Liver (tissue), 9 donors: ENCODE measurements around the gene SLC13A1. TPM values are rescaled to one million over a fixed set of nuclear protein-coding genes. Genes with fewer than 3 reads are reported as not detected.

Experiments used
- DNase-seq: peaks from one replicate; pipeline ENCODE4 v3.0.0-alpha.2; 2017; ENCODE audit warnings: low spot score
- H3K27ac ChIP-seq, 2 donors: one replicate each; pipeline ENCODE4 v1.7.0; 2013; ENCODE audit warnings: inconsistent platforms in 2 of 2, low read length in 2 of 2, control low read depth in 1 of 2, low read depth in 1 of 2, mild to moderate bottlenecking in 1 of 2
- H3K27me3 ChIP-seq, 4 donors: one replicate each; pipeline versions ENCODE4 v1.6.1 to v1.7.0; 2013; ENCODE audit warnings: low read length in 3 of 4, inconsistent platforms in 1 of 4, mild to moderate bottlenecking in 1 of 4, moderate library complexity in 1 of 4; ENCODE audit not compliant: control insufficient read depth in 4 of 4, insufficient read depth in 4 of 4
- H3K36me3 ChIP-seq, 4 donors: one replicate each; pipeline versions ENCODE4 v1.6.1 to v1.7.0; 2013; ENCODE audit warnings: low read length in 3 of 4, mild to moderate bottlenecking in 3 of 4, low read depth in 1 of 4, moderate library complexity in 1 of 4; ENCODE audit not compliant: control insufficient read depth in 4 of 4, insufficient read depth in 3 of 4
- H3K4me1 ChIP-seq, 4 donors: one replicate each; pipeline versions ENCODE4 v1.6.1 to v1.7.0; 2013; ENCODE audit warnings: low read length in 3 of 4, mild to moderate bottlenecking in 3 of 4, moderate library complexity in 1 of 4; ENCODE audit not compliant: control insufficient read depth in 4 of 4, insufficient read depth in 4 of 4
- H3K4me3 ChIP-seq, 3 donors: one replicate each; pipeline versions ENCODE4 v1.6.1 to v1.7.0; 2013; ENCODE audit warnings: low read length in 3 of 3, control low read depth in 1 of 3, low read depth in 1 of 3, mild to moderate bottlenecking in 1 of 3
- H3K9ac ChIP-seq, 2 donors: one replicate each; pipeline ENCODE4 v1.7.0; 2013; ENCODE audit warnings: low read length in 2 of 2, mild to moderate bottlenecking in 2 of 2, moderate library complexity in 2 of 2, control low read depth in 1 of 2, low read depth in 1 of 2
- H3K9me3 ChIP-seq, 4 donors: one replicate each; pipeline versions ENCODE4 v1.6.1 to v1.7.0; 2013; ENCODE audit warnings: low read length in 3 of 4; ENCODE audit not compliant: control insufficient read depth in 4 of 4
- ATF3 ChIP-seq: IDR thresholded peaks from 2 replicates; pipeline ENCODE4 v1.6.1; 2016; ENCODE audit warnings: antibody characterized with exemption
- CTCF ChIP-seq: fragments of 150-350 bp; IDR thresholded peaks from 2 replicates; pipeline ENCODE4 v1.5.1; 2017; ENCODE audit warnings: improper control_type of control experiment, low read depth, low read length; ENCODE audit not compliant: missing input control
- EGR1 ChIP-seq, 2 donors: IDR thresholded peaks; 2 replicates each; pipeline ENCODE4 v1.6.1; 2016 to 2018; ENCODE audit warnings: antibody characterized with exemption in 2 of 2, low read depth in 2 of 2
- FOXA1 ChIP-seq: IDR thresholded peaks from 2 replicates; pipeline ENCODE4 v1.6.1; 2016; ENCODE audit warnings: antibody characterized with exemption
- FOXA2 ChIP-seq: IDR thresholded peaks from 2 replicates; pipeline ENCODE4 v1.6.1; 2016; ENCODE audit warnings: antibody characterized with exemption
- GABPA ChIP-seq, 2 donors: IDR thresholded peaks in 1 of 2; conservative IDR thresholded peaks in 1 of 2; 2 replicates each; pipeline ENCODE4 v1.6.1; 2016; ENCODE audit warnings: antibody characterized with exemption in 2 of 2, mild to moderate bottlenecking in 1 of 2, moderate library complexity in 1 of 2
- HNF4A ChIP-seq, 2 donors: conservative IDR thresholded peaks; 2 replicates each; pipeline ENCODE4 v1.6.1; 2016; ENCODE audit warnings: antibody characterized with exemption in 2 of 2, mild to moderate bottlenecking in 2 of 2
- HNF4G ChIP-seq: IDR thresholded peaks from 2 replicates; pipeline ENCODE4 v1.6.1; 2016; ENCODE audit warnings: antibody characterized with exemption
- RAD21 ChIP-seq, 2 donors: IDR thresholded peaks; 2 replicates each; pipeline ENCODE4 v1.6.1; 2016; ENCODE audit warnings: antibody characterized with exemption in 2 of 2, mild to moderate bottlenecking in 2 of 2
- RXRA ChIP-seq, 2 donors: IDR thresholded peaks; 2 replicates each; pipeline ENCODE4 v1.6.1; 2017 to 2018; ENCODE audit warnings: antibody characterized with exemption in 2 of 2, mild to moderate bottlenecking in 1 of 2
- YY1 ChIP-seq: IDR thresholded peaks from 2 replicates; pipeline ENCODE4 v1.6.1; 2016; ENCODE audit warnings: antibody characterized with exemption, mild to moderate bottlenecking
- WGBS: extraction: QIAGEN DNeasy Blood & Tissue Kit; methylation state at CpG from one replicate; pipeline ENCODE4 v1.1.7; 2013; 5-methylcytosine and 5-hydroxymethylcytosine counted together
- polyA plus RNA-seq, 2 donors: library from polyadenylated mRNA; stranded (reverse) in 1 of 2; unstranded in 1 of 2; fragments of 200-250 nt in 1 of 2; fragments of >200 nt in 1 of 2; fragmentation: Nextera tagmentation in 1 of 2; extraction: Ambion mirVana in 1 of 2; gene quantifications; one replicate each; pipeline versions ENCODE4 v1.2.1 to v1.2.3, GENCODE V29; 2013 to 2015
- total RNA-seq, 2 donors: library from RNA; depleted of rRNA; stranded (reverse); fragments of >200 nt; gene quantifications; one replicate each; pipeline ENCODE4 v1.2.3, GENCODE V29; 2014
- TF ChIP-seq, protein P1 (sequence below): IDR thresholded peaks from 2 replicates; pipeline ENCODE4 v1.6.1; 2016; ENCODE audit warnings: antibody characterized with exemption, mild to moderate bottlenecking
- TF ChIP-seq, protein P2 (sequence below): IDR thresholded peaks from 2 replicates; pipeline ENCODE4 v1.6.1; 2016; ENCODE audit warnings: antibody characterized with exemption
- TF ChIP-seq, protein P3 (sequence below): IDR thresholded peaks from 2 replicates; pipeline ENCODE4 v1.6.1; 2016; ENCODE audit warnings: antibody characterized with exemption
- donor health status: healthy.
- donor health status: healthy.
- donor health status: healthy.
- donor health status: healthy.
- donor health status: healthy.

SLC13A1 gene
- total and polyA plus RNA-seq, 4 donors = not detected

- TF ChIP-seq, protein P1, sequence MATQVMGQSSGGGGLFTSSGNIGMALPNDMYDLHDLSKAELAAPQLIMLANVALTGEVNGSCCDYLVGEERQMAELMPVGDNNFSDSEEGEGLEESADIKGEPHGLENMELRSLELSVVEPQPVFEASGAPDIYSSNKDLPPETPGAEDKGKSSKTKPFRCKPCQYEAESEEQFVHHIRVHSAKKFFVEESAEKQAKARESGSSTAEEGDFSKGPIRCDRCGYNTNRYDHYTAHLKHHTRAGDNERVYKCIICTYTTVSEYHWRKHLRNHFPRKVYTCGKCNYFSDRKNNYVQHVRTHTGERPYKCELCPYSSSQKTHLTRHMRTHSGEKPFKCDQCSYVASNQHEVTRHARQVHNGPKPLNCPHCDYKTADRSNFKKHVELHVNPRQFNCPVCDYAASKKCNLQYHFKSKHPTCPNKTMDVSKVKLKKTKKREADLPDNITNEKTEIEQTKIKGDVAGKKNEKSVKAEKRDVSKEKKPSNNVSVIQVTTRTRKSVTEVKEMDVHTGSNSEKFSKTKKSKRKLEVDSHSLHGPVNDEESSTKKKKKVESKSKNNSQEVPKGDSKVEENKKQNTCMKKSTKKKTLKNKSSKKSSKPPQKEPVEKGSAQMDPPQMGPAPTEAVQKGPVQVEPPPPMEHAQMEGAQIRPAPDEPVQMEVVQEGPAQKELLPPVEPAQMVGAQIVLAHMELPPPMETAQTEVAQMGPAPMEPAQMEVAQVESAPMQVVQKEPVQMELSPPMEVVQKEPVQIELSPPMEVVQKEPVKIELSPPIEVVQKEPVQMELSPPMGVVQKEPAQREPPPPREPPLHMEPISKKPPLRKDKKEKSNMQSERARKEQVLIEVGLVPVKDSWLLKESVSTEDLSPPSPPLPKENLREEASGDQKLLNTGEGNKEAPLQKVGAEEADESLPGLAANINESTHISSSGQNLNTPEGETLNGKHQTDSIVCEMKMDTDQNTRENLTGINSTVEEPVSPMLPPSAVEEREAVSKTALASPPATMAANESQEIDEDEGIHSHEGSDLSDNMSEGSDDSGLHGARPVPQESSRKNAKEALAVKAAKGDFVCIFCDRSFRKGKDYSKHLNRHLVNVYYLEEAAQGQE = no peak
- TF ChIP-seq RAD21 (IDR thresholded peaks at IDR 0.05) = no peak
Measured at GRCh38 chr7:123204206-123204835, 4.6 kb upstream of the SLC13A1 start (continued).

GRCh38 chr7:123201901-123202300 lies 2.1 kb upstream of the SLC13A1 start:
- Histone ChIP-seq H3K9me3 (no peaks in the 10 kb centered on the region), H3K4me1 (no peaks in the 10 kb centered on the region), H3K4me3 (no peak overlapping the region), H3K27ac (no peak overlapping the region), H3K36me3 (no peaks in the 10 kb centered on the region), H3K9ac (no peak overlapping the region), H3K27me3 (peaks cover 0 to 1% (median 0%) of the 10 kb centered on the region in 4 donors)
- DNase-seq = no peak
- TF ChIP-seq ATF3 (no peak), RXRA (IDR thresholded peaks at IDR 0.05) (no peak), RAD21 (IDR thresholded peaks at IDR 0.05) (no peak), HNF4A (conservative IDR thresholded peaks at IDR 0.05) (no peak), EGR1 (IDR thresholded peaks at IDR 0.05; ENCODE audit: low read depth in 2 of 2) (no peak), HNF4G (no peak), CTCF (no peak), GABPA (IDR thresholded peaks at IDR 0.05 in 1 of 2, conservative IDR thresholded peaks at IDR 0.05 in 1 of 2) (no peak), FOXA2 (no peak), YY1 (no peak), FOXA1 (no peak)
- TF ChIP-seq, protein P2, sequence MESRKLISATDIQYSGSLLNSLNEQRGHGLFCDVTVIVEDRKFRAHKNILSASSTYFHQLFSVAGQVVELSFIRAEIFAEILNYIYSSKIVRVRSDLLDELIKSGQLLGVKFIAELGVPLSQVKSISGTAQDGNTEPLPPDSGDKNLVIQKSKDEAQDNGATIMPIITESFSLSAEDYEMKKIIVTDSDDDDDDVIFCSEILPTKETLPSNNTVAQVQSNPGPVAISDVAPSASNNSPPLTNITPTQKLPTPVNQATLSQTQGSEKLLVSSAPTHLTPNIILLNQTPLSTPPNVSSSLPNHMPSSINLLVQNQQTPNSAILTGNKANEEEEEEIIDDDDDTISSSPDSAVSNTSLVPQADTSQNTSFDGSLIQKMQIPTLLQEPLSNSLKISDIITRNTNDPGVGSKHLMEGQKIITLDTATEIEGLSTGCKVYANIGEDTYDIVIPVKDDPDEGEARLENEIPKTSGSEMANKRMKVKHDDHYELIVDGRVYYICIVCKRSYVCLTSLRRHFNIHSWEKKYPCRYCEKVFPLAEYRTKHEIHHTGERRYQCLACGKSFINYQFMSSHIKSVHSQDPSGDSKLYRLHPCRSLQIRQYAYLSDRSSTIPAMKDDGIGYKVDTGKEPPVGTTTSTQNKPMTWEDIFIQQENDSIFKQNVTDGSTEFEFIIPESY = no peak
- TF ChIP-seq, protein P3, sequence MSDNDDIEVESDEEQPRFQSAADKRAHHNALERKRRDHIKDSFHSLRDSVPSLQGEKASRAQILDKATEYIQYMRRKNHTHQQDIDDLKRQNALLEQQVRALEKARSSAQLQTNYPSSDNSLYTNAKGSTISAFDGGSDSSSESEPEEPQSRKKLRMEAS = no peak
- TF ChIP-seq, protein P1 = no peak
- 64% methylated on average over 3 of the region's 3 CpGs for WGBS
